Activated T-helper 2 cell treated with anti-CD3 and anti-CD28 coated beads, Interferon-gamma antibody, Interleukin-2, Interleukin-4, amounts not matched to agents 10 μg/mL and 5 μg/mL and 100 μg/mL, durations not matched to agents 14 hours and 24 hours and 36 hours (primary cell): ENCODE data around the gene MGAT5B. TPM values are rescaled to one million over a fixed set of nuclear protein-coding genes. Genes with fewer than 3 reads are reported as not detected.
A peak's percentile ranks its signal among the peaks of the same experiment; 100 is the strongest.

Experiments used
- DNase-seq: peaks from one replicate; pipeline ENCODE4 v3.0.0; 2021; ENCODE audit warnings: low spot score
- H3K27ac Mint-ChIP-seq: one replicate; pipeline ENCODE4 v1.8.0; 2021; ENCODE audit warnings: mixed read lengths
- H3K27me3 Mint-ChIP-seq: one replicate; pipeline ENCODE4 v1.8.0; 2021; ENCODE audit warnings: low read depth, mixed read lengths
- H3K36me3 Mint-ChIP-seq: one replicate; pipeline ENCODE4 v1.8.0; 2021; ENCODE audit warnings: low read depth, mixed read lengths
- H3K4me1 Mint-ChIP-seq: one replicate; pipeline ENCODE4 v1.8.0; 2021; ENCODE audit warnings: low read depth, mixed read lengths
- H3K4me3 Mint-ChIP-seq: one replicate; pipeline ENCODE4 v1.8.0; 2021; ENCODE audit warnings: low read depth, mild to moderate bottlenecking, moderate library complexity, mixed read lengths
- H3K9me3 Mint-ChIP-seq: one replicate; pipeline ENCODE4 v1.8.0; 2021; ENCODE audit warnings: mixed read lengths
- intact Hi-C: fragments of 100-400 bp; cut with micrococcal nuclease; formaldehyde crosslinking; loops from one replicate; pipeline ENCODE4 v1.15.1; 2023
- total RNA-seq: library from RNA; stranded (reverse); gene quantifications from 2 replicates; pipeline ENCODE4 v1.2.3, GENCODE V29; 2022

Gene MGAT5B
- total RNA-seq, 1 donor from 2014 or later = 0.55 TPM

DNA sequence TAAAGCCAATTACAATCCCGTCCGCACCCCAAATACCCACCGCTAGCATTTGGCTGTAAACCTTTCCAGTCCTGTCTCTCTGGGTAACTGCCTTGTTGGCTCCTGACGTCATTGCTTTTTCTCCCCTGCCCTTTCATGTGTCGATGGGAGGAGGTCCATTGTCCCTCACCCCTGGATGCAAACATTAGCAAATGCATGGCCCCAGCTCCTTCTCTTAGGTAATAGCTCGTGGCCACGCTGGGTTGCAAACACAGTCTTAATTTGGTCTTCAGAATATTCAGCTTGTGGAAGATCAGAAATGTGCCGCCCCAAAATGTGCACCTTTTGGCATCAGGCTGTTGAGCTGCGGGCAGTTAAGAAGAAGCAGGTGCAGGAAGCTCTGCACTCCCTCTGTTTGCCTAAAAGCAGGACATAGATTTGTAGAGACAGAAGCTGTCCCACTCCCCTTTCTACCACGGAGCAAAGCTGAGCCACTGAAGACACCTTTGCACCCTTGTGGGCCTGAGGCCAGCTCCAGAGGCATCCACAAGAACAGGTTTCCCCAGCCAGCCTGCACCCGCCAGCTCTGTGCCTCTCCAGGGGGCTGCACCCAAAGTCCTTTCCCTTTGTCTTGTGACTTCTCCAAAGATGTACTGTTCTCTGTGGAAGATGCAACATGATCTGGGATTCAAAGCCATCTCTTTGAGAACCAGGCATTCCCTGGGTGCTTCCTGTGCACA lies 127.3 kb downstream of the MGAT5B start:
- H3K36me3 Mint-ChIP-seq = no peaks in the 10 kb centered on the region
- H3K27me3 Mint-ChIP-seq = no peaks in the 10 kb centered on the region
- no peak overlapping the region for H3K4me3 Mint-ChIP-seq
- DNase-seq = no peak
- intact Hi-C loops = no loop called here
- H3K9me3 Mint-ChIP-seq = no peaks in the 10 kb centered on the region
- H3K27ac Mint-ChIP-seq = no peak overlapping the region
- peaks cover 46% of the 10 kb centered on the region for H3K4me1 Mint-ChIP-seq

GRCh38 chr17:76996741-76997694 lies 128.8 kb downstream of the MGAT5B start:
- Mint-ChIP-seq H3K9me3 (no peaks in the 10 kb centered on the region), H3K27ac (peak overlapping the region; percentile 93), H3K36me3 (no peaks in the 10 kb centered on the region), H3K4me1 (peaks cover 48% of the 10 kb centered on the region), H3K4me3 (peak overlapping the region; percentile 49), H3K27me3 (no peaks in the 10 kb centered on the region)
- DNase-seq = peak; percentile 25
- intact Hi-C loops = no loop called here

- H3K27ac Mint-ChIP-seq = peak overlapping the region; percentile 93
Observed at GRCh38 chr17:76997981-76998531, 129.9 kb downstream of the MGAT5B start.

DNA sequence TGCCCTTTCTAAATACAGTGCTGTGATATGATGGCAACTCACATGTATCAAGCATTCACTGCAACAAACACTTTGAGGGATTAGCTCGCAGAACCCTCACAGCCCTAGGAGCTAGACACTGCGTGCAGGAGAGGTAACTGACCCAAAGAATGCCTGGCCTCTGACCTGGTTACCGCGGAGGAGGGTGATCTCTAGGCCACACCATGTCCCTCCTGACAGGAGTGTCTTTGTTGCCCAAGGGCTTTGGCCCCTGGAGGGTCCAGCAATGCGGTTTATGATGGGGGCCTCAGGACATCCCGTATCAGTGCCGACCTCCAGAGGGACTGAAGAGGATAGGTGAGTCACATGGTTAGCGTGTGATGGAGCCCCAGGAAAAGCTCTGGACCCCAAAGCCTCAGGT lies 130.6 kb downstream of the MGAT5B start:
- H3K4me1 Mint-ChIP-seq = peaks cover 48% of the 10 kb centered on the region
- H3K36me3 Mint-ChIP-seq = no peaks in the 10 kb centered on the region
- no peaks in the 10 kb centered on the region for H3K27me3 Mint-ChIP-seq
- H3K27ac Mint-ChIP-seq = peak overlapping the region; percentile 93
- no peaks in the 10 kb centered on the region for H3K9me3 Mint-ChIP-seq
- intact Hi-C loops = no loop called here
- peak overlapping the region; percentile 34 for H3K4me3 Mint-ChIP-seq
- no peak for DNase-seq

More at GRCh38 chr17:76997981-76998531, 129.9 kb downstream of the MGAT5B start:
- no peaks in the 10 kb centered on the region for H3K9me3 Mint-ChIP-seq
- H3K27me3 Mint-ChIP-seq = no peaks in the 10 kb centered on the region
- H3K36me3 Mint-ChIP-seq = no peaks in the 10 kb centered on the region
- H3K4me3 Mint-ChIP-seq = peak overlapping the region; percentile 34
- intact Hi-C loops = no loop called here
- H3K4me1 Mint-ChIP-seq = peaks cover 48% of the 10 kb centered on the region
- DNase-seq = peak; percentile 74

Other genes with a start within 250 kb of the MGAT5B start
- gene ST6GALNAC1, start 224.6 kb upstream of the MGAT5B start, total RNA-seq = 0.14 and 0.48 TPM in 2 replicates
- 6.6 and 8.5 TPM in 2 replicates for gene MXRA7, start 157.4 kb upstream of the MGAT5B start, total RNA-seq
- gene JMJD6, start 141.8 kb upstream of the MGAT5B start, total RNA-seq = 83.5 and 84.9 TPM in 2 replicates
- gene METTL23, start 141.6 kb upstream of the MGAT5B start, total RNA-seq = 32.1 and 33.2 TPM in 2 replicates
- 456 and 478 TPM in 2 replicates for gene SRSF2, start 131.1 kb upstream of the MGAT5B start, total RNA-seq
- gene MFSD11, start 130.3 kb upstream of the MGAT5B start, total RNA-seq = 16.9 and 18.6 TPM in 2 replicates